HEK293T (cell line): ENCODE measurements around the gene TBC1D1.

Experiments used
- ARNT ChIP-seq: fragments of 450-650 bp; IDR thresholded peaks from 2 replicates; pipeline ENCODE4 v1.6.1; 2017; ENCODE audit warnings: mild to moderate bottlenecking
- BHLHE40 ChIP-seq: fragments of 450-650 bp; IDR thresholded peaks from 2 replicates; pipeline ENCODE4 v1.6.1; 2016; ENCODE audit warnings: mild to moderate bottlenecking, moderate library complexity, borderline replicate concordance
- ELF4 ChIP-seq: fragments of 450-650 bp; IDR thresholded peaks from 2 replicates; pipeline ENCODE4 v1.6.1; 2017; ENCODE audit warnings: antibody characterized with exemption
- FOXA1 ChIP-seq: fragments of 450-650 bp; IDR thresholded peaks from 2 replicates; pipeline ENCODE4 v1.6.1; 2016; ENCODE audit warnings: mild to moderate bottlenecking
- FOXK2 ChIP-seq: fragments of 450-650 bp; IDR thresholded peaks from 2 replicates; pipeline ENCODE4 v1.6.1; 2016; ENCODE audit warnings: mild to moderate bottlenecking
- L3MBTL2 ChIP-seq: fragments of 450-650 bp; conservative IDR thresholded peaks from 2 replicates; pipeline ENCODE4 v1.6.1; 2016; ENCODE audit warnings: mild to moderate bottlenecking
- NFRKB ChIP-seq: fragments of 450-650 bp; IDR thresholded peaks from 2 replicates; pipeline ENCODE4 v1.6.1; 2016; ENCODE audit warnings: mild to moderate bottlenecking, moderate library complexity
- SP1 ChIP-seq: fragments of 450-650 bp; IDR thresholded peaks from 2 replicates; pipeline ENCODE4 v1.6.1; 2017
- SUZ12 ChIP-seq: fragments of 450-650 bp; IDR thresholded peaks from 2 replicates; pipeline ENCODE4 v1.6.1; 2016; ENCODE audit warnings: mild to moderate bottlenecking
- TARDBP ChIP-seq: fragments of 450-650 bp; IDR thresholded peaks from 2 replicates; pipeline ENCODE4 v1.6.1; 2016
- ZNF384 ChIP-seq: fragments of 450-650 bp; IDR thresholded peaks from 2 replicates; pipeline ENCODE4 v1.6.1; 2016

DNA sequence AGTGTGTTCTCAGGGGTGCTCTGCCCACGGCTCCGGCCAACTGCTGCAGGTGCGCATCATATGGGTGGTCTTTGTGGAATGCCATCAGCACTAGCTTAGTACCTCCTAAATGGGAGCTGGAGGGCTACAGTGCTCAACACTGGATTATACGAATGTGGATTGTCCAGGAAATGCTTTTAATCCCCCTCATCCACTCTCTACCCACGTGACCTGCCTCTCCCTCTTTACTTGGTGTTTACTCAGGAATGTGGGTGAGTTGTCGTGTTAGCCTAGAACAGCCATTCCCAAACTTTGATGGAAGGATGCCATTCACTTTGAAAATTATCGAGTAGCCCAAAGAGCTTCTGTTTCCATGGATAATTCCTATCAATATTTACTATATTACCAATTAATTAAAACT lies 220.1 kb downstream of the TBC1D1 start:
- TF ChIP-seq ELF4 = no peak
- no peak for TF ChIP-seq FOXK2
- TF ChIP-seq TARDBP = no peak
- TF ChIP-seq SUZ12 = no peak
- no peak for TF ChIP-seq BHLHE40
- no peak for TF ChIP-seq NFRKB
- no peak for TF ChIP-seq ZNF384
- no peak for TF ChIP-seq L3MBTL2
- no peak for TF ChIP-seq SP1
- TF ChIP-seq FOXA1 = no peak
- no peak for TF ChIP-seq ARNT
